NCI-H1694 treated with DMSO at 0.1 percent for 48 hours (cell line): ENCODE measurements around the gene HAUS3.

ENCODE experiments used
- DNase-seq: peaks from one replicate; lab custom pipeline; 2025; lab: John Stamatoyannopoulos, UW

Gene HAUS3

GRCh38 chr4:2263926-2264321 lies 22.0 kb upstream of the HAUS3 start:
- no peak for DNase-seq

DNA sequence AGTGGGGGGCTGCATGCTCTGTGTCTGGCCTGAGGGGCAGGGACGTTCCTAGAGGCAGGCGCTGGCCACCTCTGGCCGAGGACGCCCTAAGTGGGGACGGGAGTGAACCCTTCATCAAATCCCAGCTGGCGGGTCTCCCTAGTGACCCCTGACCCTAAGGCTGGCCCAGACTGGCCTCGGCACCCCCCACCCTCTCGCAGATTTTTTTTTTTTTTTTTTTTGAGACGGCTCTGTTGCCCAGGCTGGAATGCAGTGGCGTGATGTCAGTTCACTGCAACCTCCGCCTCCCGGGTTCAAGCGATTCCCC lies 21.0 kb upstream of the HAUS3 start:
- DNase-seq, result no peak

- peak; percentile 95 for DNase-seq
Measured at GRCh38 chr4:2262145-2262943, 20.4 kb upstream of the HAUS3 start.

GRCh38 chr4:2261853-2262144 lies 19.9 kb upstream of the HAUS3 start, which contains the start of gene MXD4:
Gene MXD4, minus strand, starts transcription at chr4:2262109. Its CDS starts 129 bp downstream, at chr4:2261980.
- no peak for DNase-seq

DNA sequence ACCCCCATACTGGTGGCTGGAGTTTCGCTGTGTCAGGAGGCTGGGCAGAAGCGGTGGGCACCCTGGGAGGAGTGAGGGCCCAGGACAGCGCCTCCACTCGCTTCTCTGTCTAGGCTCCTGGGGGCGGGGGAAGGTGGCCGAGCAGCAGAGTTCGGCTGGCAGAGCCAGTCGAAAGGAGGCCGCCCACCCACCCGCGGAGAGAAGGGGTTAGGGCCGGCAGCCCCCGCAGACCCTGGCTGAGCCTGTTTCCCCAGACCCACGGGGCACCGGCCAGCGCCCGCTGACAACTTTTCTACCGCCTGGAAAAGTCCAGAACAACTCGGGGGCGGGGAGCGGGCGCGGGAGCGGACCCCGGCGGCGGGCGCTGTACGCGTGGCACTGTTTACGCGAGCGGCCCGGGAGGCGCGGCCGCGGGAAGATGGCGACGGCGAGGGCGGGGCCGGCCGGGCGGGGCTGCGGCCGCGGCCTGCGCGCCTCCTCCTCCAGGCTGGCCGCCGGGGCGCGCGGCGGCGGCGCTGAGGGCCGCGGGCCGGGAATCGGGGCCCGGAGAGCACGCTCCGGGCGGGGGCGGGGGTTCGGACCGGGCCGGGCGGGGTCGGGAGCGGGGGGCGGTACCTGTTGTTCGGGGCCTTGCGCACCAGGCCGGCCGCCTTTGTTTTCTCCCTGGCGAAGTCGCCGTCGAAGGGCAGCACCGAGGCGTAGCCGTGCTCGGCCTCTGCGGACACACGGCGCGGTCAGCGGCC lies 19.4 kb upstream of the HAUS3 start:
- no peak for DNase-seq

DNA sequence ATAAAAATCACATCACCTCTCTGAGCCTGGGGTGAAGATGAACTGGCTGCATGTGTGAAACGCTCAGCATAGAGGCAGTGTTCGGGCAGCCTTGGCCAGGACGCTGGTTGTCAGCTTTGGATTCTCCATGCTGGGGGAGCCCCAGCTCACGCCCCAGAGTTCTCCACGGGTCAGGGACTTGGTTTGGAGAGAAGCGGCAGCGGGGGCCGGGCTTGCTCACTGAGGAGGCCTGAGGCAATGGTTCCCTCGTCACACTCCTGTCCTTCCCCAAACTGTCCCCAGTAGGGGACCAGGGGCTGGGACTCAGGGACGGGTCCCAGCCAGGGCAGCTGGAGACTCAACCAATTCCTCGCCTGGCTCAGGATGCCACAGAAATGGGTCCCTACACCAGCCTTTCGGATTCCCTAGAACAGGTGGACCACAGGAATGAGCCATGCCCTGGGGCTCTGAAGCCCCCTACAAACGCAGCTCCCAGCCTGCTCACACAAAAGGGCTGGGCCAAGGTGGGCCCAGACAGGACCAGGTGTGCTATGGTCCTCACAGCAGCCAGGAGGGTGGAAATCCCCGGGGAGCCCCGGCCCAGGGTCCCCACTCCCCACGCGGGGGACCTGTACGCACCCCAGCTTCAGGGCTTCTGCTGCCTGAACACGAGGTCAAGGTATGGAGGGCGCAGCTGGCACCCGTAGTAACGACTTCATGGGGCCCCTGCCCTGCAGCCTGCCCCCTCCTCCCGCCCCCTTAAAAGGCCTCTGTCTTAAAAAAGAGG lies 18.6 kb upstream of the HAUS3 start:
- DNase-seq, result no peak

GRCh38 chr4:2259541-2260343 lies 17.8 kb upstream of the HAUS3 start:
- DNase-seq, result no peak

DNA sequence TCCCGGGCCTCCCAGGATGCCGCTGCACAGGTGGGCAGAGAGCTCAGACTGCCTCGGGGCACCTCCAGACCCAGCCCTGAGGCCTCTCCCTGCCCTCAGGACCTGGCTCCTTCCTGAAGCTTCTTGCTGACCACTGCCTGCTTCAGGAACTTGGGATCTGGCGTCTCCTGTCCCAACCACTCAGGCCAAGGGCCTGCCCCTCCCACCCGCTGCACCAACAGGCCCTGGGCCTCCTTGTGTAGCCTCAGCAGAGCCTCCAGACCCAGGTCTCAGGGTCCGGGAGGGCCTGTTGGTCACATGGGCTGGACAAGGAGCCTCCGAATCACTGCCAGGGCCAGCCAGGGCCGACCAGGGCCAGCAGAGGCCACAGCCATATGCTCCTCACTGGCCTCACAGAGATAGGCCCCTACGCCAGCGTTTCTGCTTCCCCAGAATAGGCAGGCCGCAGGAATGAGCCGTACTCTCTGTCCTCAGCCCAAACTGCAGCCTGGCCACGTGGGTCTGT lies 17.2 kb upstream of the HAUS3 start:
- DNase-seq, result no peak

DNA sequence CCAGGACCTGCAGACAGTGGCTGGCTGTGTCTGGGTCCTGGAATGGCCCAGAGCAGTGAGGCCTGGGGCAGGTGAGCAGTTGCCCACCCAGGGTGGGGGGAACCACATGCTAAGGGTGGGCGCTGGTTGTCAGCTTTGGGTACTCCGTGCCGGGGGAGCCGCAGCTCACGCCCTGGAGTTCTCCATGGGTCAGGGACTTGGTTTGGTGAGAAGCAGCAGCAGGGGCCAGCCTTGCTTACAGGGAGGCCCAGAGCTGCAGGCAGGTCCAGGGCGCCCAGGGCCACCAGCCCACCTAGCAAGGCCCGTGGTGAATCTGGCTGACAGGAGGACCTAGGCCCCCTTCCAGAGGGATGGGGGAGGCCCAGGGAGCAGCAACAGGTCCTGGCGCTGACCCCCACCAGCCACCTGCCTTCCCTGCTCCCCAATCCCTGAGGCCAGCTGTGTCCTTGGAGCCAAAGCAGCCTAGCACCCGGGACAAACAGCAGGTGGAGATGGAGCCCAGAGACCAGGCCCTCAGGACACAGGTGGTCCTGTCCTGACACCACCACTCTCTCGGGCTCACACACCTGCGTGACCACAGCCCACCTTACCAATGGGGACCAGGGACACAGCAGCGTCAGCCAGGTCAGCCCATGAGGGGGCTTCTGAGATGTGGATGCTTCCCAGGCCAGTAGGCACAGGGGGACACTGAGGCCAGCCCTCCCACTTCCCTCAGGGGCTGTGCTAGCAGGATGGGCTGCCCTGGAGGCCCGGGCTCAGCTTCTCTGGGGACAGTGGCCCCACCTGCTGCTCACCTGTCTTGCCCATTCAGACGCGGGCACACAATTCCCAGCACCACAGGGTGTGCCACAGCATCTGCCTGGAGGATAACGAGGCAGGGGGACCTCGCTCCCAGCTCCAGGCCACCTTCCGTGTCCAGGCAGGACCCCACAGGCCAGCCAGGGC lies 16.4 kb upstream of the HAUS3 start:
- no peak for DNase-seq

DNA sequence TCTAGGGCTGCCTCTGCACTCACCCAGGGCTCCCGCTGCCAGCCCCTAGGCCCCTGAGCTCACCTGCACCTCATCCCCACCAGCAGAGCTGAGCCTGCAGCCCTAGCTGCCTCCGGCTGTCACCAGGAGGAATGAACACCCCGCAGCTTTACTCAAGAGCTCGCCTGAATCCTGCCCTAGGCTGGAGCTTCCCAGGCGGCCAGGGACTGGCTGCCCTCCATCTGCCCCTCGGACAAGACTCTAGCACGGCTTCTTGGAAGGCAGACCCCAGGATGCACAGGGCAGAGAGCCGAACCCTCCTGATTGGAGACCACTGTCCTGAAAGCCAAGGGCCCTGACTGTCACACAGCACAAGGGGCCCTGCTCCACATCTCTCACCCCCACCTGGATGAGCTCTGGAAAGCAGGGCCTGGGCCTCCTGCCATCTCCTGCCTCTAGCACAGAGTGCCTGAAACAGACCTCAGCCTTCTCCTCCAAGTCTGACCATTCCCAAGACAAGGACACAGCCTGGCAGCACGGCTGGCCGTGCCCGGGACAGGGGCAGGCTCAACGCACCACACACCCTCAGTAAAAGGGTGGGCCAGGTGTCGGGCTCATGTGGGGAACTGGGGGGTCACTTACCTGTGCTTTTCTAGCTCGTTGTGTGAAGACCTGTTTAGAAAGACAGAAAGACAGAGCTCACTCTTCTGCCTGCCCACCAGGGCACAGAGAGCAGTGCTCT lies 15.6 kb upstream of the HAUS3 start:
- DNase-seq, result no peak

DNA sequence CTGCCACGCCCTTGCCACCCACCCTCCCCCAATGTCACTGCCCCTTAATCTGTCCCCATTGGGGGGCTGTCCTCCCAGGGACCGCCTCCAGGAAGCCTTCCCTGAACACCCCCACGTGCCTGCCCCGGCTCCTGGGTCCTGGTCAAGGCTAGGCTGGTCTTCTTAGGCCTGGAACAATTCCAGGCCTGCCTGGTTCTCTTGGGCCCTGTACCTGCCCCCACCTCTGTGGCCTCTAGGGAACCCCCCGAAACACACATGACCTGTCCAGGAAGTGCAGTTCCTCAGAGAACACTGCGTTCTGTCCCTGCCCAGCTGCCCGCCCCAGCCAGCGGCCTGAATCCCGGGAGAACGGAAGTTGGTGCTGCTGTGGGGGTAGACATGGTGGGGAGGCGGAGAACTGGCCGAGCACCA lies 14.9 kb upstream of the HAUS3 start:
- DNase-seq, result no peak

DNA sequence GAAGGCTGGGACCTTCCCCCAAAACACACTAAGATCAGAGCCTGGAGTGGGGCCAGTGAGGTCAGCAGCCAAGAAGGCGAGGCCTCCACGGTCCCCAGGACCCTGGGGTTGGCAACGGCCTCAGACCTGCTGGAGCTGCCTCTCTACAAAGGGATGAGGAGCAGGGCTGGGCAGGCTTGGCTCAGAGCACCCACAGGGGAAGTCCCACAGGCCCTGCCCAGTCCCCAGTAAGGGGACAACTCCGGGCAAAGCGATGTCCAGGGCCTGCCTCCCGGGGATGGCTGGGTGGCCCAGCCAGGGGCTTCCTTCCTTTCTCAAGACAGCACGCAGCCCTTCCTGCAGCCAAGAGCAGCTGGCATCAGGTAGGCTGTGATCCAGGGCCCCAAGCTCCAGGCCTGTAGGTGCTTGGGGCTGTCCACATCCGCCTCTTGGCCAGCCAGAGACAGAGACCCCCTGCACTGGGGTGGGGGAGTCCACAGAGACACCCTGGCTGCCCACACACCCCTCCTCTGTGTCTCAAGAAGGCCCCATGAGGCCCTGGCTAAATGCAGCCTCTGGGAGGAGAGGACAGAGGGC lies 14.3 kb upstream of the HAUS3 start:
- no peak for DNase-seq

DNA sequence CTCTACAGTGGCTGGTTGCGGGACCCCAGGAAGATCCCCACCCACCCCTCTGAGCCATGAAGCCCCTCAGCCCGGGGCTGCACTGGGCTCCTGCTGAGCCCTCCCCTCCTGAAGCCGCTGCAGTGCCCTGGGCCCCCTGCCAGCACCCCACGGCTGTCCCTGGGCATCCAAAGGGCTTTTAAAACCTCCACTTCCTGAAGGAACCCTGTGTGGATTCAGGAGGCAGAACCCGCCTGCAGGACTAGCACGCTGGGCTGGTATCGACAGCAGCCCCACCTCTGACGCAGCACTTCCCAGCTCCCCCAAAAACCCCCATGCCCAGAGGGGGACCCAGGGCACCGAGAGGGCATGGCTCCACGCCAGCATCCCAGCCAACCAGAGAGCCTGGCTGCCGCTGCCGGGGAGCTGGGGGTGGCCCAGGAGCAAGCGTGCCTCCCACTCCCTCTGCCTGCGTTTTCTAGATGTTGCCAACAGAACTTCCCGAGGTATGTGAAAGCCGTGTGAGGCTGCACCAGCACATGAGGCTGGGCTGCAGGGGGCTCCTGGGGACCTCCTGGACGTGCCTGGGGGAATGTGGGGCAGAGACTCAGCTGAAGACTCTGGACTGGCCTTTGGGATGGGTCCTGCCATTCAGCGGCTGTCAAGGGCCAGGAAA lies 13.7 kb upstream of the HAUS3 start:
- no peak for DNase-seq

DNA sequence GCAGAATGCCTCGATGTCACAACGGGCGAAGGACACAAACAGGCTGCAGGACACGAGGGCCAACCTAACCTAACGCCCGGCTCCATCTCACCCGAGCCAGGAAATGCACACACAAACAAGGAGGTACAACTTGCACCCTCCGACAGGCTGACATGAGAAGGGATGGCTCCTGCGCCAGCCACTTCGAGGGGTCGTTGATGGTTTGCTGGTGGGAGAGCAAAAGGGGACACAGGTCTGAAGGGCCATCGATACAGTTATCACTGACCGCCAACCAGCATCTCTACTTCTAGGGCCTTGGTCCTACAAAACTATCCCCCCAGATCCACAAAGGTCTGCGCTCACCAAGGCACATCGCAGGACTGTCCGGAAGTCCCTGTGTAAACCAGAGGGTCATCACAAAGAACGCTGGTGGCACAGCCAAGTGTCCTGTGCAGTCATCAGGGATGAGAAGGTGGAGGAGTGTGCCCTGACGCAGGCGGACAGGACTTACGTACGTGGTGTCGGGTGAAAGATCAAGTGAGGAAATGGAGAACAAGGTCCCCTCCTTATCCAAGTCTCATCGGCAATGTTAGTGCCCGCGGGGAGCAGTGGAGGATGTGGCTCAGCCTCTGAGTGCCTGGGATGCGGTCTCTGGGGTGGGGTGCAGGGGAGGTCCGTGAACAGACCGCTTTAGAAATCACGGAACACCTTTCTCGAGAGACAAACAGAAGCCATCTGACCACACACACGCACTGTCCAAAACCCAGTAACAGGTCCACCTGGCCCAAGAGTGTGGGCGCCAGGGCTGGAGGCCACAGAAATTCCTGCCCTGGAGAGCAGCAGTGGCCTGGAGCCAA lies 13.0 kb upstream of the HAUS3 start:
- DNase-seq, result no peak

DNA sequence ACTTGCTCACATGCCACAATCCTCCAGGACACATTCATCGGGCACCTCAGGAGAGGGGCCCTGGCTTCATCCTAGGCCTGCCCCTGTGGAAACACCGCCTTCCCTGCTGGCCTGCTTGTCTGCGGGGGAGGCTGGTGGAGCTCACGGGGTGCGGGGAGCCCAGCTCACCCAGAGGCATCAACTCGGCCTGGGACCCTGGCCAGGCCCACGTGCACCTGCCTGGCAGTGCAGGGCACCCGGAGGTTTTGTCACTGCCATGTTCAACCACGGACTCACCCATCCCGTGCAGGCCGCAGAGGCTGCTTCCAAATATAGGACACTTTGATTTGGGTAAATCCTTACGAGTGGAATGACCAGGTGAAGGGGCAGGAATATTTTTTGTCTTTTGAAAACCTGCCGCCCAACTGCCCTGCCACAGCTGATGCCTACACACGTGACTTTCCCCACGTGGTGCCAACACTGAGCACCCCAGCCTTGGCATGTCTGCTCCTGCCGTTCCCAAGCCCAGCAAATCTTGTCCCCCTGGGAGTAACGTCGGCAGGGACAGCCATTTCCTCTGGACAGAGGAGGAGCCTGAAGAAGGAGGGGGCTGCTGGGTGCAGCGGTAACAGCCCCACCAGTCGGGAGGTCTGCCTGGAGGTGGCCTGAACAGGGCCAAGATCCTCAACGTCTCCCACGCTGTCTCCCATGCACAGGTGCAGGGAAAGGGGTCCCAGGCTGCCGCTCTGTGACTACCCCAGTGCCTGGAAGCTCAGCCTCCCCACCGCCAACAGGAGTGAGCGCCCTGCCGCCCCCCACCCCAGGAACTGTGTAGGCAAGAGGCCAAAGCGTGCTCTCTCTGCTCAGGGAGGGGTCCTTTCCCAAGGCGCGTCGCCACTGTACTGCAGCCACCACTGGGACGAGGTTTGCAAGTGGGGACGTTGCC lies 11.5 kb upstream of the HAUS3 start:
- no peak for DNase-seq

- no peak for DNase-seq
Measured at GRCh38 chr4:2252530-2253091, 10.7 kb upstream of the HAUS3 start.
